CD4-positive, alpha-beta T cell treated with Interleukin-21 for 1 hour (primary cell): ENCODE measurements around the gene RUNX1.
A peak's percentile ranks its signal among the peaks of the same experiment; 100 is the strongest.

Experiments
- DNase-seq: peaks from one replicate; pipeline ENCODE4 v3.0.0-alpha.2; 2020

The RUNX1 gene

DNA sequence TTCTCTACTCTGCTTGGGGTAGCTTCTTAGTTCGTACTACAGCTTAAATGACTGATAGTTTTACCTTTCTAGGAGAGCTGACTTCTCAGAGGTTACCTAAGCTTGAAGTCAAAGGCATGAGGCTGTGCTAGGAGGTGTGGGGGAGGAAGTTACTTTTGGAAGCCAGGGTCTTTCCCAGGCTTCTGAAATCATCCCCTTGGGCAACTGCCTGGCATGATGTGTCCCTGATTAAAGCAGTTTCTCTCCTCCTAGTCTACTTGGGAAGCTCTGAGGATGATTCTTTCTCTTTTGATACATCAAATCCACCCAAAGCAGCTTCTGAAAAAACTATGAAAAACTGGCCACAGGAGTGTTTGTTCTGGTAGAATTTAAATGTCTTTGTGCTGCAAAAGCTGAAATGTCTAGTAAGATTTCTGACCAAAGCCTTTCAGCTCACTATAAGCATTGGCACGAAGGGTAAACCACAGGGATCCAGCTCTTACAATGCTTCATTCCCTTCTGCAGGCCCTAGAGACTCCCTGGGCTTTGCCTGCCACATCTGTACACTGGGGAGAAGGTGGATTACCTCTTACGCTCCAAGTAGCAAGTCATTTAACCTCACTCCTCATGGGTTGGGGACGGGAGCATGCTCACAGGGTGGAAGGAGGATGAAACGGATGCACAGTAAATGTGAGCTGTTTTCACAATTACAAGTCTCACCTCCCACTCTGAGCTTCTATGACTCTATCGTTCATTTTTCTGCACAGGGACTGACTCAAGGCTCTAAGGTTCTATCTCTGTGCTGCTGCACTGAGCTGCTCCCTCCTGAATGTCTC, 59.6 kb downstream of the RUNX1 start:
- DNase-seq, result no peak

DNA sequence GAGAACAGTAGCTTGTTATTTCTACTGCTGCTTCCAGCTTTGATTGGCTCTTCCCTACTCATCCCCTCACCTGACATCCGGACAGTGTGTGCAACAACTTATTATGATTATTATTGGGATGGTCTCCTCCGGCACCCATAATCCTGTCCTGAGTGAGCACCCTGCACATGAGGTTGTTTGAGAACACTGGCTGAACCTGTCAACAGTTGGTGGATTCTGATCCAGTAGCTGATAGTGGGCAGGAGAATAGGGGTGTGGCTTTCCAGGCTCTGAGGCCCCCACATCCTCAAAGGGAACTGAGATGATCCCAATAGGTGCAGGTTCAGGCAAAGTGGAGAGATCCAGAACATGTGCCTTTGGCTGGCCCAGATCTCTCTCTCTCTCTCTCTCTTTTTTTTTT, 60.5 kb downstream of the RUNX1 start:
- DNase-seq, result no peak

DNA sequence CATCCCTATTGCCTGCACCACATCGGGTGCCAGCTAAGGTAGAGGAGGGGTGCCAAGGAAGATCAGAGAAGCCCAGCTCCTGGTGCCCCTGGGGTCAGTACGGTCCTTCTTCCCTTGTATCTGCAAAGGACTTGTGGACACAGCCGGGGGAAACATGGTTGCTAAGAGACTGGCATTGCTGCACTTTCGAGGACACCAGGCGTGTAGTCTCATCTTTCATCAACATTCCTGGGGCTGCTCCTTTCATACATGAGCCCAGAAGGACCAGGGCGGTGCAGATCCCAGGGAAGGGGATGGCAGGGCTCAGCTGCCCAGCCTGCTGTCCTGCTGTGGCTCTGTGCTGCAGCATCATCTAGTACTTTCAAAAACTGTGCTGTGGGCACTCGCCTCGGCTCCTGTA, 61.0 kb downstream of the RUNX1 start:
- DNase-seq, result no peak

DNA sequence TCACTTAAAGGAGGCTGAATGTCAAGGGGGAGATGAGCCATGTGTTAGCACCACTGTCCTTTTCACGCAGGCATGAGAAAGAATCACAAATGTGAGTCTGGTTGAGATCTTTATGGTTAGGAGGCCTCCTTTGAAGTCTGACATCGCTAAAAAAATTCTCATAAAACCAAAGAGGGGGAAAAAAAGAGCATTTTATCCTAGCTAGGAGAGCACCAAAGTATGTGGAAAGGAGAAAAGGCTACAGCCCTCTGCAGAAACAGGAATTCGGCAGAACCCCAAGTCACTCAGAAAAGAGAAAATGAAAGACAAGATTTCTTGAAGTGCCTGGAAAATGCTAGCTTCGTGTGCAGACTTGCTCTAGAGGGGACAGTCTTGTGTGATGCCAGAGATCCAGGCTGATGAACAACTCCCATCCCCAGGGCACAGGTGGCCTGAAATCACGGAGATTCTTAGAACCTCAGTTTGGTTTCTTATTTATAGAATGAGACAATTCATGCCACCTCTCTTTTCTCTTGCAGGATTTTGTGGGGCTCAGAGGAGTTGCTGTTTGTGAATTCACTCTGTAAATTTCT, 61.5 kb downstream of the RUNX1 start:
- no peak for DNase-seq

DNA sequence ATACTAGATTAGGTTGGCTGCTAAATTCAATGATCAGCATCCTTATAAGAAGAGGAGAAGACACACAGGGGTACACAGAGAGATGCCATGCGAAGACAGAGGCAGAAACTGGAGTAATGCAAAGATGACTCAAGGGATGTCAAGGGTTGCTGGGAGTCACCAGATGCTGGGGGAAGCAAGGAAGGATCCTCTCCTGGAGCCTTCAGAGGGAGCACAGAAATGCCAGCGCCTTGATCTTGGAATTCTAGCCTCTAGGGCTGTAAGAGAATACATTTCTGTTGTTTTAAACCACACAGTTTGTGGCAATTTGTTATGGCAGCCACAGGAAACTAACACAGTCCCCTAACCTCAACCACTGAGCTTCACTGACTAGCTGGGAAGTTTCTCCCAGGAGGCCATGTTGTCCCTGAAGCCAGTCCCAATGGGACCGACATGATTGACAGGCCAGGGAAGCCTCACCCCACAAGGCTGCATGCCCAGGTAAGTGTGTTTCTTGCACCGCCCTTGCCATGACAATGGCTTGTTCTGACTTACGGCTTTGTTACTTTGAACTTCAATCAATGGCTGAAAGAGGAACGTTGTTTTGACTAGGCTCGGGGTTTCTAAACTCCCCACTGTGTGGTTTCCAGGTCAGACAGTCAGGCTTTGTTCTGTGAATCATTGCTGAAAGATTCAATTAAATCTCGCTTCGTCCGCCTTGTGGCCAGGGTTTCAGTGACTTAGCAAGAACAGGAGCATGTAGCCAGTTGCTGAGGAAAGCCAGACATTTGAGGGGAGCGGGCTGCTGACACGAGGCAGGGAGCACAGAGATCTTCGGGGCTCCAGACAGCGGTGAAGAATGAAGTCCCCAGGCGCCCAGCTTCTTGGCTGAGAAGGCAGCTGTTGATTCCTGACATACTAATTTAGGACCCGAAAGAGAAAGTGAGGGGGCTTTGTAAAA, 62.3 kb downstream of the RUNX1 start:
- DNase-seq, result peak; percentile 67

DNA sequence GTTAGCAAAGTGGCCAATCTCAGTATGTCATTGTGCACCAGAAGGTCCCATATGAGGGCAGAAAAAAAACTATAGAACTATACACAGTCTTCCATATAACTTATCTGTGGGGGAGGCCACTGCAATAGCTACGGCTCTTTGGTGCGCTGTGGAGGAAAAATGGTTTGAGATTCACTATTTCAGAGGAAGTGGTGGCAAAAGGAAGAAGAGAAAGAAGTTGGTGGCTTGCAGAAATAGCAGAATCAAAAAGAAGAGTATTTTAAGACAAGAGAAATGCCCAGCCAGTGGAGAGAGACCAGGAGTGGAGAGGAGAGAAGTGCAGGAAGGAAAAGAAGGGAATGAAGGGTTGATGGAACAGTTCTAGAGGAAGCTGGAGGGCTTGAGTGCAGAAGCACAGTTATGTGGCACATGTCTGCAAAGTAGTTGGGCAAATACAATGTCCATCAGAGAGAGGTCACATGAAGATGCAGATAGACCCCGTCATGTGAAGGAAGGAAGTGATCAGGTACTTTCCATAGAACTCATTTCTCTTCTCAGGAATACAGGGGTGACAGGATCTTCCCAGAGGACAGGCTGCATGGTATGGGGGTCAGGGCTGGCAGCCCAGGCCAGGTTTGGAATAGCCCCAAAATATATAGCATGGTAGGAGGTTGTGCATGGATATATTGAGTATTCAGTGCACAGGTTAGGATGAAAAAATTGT, 64.6 kb downstream of the RUNX1 start:
- DNase-seq, result no peak

DNA sequence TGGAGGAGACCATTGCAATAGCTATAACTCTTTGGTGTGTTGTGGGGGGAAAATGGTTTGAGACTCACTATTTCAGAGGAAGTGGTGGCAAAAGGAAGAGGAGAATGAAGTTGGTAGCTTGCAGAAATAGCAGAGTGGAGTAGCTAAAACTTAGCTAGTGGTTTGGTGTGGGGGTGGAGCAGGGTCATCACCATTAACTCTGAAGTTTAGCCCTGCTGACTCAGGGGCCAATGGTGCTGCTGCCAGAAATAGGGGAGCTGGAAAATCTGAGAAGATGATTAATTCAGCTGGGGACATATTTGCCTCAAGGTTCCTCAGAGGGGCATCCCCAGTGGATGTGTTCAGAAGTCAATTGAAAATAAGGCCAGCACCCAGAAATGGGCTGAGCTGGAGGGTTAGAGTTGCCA, 65.4 kb downstream of the RUNX1 start:
- DNase-seq, result peak; percentile 37

DNA sequence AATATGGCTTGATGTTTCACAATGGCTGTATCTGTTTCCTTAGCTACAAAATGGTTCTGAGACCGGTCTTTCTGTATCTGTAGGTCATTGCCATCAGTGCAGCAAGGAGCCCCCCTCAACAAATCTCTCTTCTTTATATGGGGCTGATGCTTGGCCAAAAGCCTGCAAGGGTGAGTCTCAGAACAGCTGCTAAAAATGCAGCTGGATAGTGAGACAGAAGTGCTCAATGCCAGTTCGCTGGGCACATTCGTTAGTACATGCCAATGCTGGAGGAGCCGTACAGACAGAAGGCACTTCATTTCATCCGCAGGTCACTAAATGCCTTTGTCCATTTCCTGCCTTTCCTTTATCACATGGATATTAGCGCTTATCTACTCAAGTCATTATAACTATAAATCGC, 67.3 kb downstream of the RUNX1 start:
- no peak for DNase-seq

DNA sequence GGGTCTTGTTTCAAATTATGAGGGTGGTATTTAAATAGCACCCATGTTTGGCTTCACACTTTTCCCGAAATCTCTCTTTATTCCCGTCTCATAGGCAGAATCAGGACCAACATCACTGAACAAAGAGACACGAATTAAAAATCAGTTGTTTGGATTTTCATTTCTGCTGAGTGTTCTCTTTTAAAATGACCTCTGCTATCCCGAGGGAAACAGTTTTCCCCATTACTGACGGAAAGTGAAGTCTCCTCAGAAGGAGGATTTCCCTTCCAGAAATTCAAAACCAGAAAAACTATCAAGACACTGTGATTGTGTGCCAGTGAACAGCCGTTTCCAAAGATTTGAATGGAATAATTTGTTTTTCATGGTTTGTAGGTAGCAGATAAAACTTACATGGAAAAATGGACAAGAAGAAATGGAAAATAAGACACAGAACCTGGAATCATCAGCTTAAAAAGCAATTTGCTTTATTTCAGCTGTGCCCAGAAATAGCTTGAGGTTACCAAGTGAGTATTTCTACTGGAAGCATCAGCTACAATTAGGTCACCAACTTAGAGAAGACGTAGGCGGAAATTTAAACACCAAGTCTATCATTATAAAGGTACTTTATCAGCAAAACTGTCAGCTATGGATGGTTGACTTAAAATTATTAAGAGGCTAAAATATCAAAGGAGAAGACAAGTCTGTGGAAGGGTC, 68.5 kb downstream of the RUNX1 start:
- no peak for DNase-seq

DNA sequence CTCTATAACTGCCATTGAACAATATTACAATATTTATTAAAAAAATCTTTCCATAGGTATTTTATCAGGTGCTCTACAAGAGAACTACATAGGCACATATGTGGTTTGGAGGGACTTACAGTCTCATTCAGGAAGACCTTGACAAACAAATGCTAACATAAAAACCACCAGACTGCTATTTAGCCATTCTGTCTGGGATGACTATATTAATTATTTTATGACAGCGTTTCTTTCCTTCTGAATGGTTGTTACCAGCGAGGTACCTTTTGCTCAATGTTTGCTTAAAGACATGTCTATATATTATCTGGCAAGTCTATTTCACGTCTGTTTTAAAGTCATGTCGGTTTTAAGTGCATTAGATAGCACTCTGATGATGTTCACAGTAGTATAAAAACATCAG, 69.7 kb downstream of the RUNX1 start:
- DNase-seq, result no peak

DNA sequence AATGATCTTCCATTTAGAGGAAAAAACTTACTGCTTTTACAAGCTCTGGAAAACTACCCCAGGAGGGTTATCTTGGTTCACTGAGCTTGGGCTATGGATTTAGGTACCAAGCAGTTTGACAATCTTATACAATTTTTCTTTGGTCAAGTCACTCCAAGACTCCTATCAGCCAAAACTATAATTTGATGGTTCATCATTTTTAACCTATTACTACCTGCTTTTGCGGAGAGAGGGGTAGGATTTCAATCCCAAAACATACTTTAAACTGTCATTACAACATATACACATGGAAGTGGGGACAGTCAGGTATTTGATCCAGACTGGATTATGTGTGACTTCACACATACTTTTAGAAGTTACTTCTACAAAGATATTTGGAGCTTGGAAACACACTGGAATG, 71.8 kb downstream of the RUNX1 start:
- no peak for DNase-seq

DNA sequence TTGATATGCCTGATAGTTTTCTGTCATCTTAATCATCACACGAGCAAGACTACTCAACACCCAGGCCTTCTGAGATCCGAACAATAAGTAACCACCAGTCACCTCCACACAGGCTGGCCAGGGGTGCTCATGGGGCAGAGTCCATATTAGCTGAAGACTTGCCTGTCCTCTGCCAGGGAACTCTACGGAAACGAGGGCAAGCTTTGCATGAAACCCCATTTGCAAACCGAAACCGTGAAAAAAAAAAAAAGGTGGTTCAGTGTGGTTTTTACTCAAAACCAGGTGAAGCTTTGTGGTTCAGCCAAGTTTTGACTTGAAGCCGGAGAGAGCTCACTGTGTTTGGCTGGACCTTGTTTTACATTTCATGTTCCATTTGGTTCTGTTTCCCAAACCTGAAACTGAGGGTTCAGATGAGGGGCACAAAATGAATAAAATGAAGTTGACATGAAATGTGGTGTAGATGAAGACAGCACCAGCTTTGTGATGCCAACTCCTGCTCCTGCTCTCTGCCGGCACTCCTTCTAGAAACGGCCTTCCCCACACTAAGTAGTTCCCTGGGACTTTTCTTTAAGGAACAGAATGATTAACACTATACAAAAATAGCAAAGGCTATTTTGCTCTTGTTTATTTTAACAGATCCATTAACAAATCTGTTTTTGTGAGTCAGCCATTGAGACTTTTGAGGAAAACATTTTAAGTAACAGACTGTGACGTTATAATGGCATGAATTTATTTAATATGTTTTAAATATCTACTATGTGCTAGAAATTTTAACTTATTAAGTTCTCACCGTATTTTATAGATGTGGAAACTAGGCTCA, 74.7 kb downstream of the RUNX1 start:
- DNase-seq, result peak; percentile 64

DNA sequence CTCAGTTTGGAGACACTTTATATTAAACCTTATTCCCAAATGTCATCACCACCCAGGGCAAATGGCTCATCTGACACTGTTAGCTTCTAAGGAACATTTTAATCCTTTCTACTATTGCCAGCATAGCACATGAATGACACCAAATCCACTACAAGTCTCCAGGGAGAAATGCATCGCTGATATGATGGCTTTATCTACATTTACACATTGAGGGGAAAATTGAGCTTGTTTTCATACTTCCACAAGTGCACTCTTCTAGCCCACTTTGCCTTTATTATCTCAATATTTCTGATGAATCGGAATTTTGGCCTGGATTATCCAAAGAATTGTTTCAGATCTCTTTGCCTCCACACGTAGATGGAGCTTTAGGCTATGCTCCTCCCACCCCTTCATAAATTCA, 75.4 kb downstream of the RUNX1 start:
- no peak for DNase-seq

DNA sequence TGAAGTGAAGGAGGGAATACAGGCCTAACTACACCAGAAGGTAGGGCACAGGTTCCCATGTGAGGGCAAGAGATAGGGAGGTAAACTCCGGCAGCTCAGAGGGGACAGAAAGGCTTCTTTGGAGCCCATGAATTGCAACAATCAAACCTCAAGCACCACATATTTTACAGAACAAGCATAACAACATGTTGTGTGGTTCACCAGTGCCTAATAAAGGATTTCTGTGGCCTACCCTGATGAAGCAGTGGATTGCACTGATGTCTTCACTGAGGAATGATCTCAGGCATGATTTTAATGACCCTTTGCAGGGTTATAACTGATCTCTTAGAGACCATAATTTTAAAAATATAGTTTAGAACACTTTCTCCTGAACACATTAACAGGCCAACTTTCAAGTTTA, 77.4 kb downstream of the RUNX1 start:
- no peak for DNase-seq

DNA sequence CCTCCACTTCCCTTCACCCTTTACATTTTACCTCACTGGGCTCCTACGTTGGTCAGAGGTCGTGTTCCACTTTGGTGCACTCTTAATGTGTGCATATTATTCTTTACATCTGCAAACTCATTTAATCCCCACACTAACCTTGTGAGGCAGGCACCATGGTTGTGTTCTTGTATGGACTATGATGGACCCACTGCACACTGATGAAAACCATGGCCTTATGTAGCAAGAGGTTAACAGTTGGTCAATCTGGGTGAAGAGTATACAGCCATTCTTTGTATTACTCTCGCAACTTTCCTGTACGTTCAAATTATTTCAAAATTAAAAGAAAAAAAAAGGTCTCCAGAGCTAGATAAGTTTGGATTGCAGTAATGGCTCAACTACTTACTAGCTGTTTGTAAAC, 78.5 kb downstream of the RUNX1 start:
- no peak for DNase-seq

DNA sequence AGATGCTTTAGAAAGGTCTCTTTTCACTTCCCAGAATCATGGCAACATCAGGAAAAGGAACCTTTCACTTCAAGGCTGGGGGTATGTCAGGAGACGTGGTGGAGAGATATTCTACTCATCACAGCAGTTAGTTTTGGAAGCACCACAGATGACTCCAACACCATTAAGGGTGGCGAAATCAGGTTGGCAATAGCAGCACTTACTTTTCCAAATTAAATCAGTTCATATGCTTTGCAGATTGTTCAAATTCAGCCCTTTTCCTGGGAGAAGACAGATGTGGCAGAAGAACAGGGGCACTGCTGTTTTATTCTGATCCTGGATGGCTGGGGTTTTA, 79.0 kb downstream of the RUNX1 start:
- DNase-seq, result no peak

DNA sequence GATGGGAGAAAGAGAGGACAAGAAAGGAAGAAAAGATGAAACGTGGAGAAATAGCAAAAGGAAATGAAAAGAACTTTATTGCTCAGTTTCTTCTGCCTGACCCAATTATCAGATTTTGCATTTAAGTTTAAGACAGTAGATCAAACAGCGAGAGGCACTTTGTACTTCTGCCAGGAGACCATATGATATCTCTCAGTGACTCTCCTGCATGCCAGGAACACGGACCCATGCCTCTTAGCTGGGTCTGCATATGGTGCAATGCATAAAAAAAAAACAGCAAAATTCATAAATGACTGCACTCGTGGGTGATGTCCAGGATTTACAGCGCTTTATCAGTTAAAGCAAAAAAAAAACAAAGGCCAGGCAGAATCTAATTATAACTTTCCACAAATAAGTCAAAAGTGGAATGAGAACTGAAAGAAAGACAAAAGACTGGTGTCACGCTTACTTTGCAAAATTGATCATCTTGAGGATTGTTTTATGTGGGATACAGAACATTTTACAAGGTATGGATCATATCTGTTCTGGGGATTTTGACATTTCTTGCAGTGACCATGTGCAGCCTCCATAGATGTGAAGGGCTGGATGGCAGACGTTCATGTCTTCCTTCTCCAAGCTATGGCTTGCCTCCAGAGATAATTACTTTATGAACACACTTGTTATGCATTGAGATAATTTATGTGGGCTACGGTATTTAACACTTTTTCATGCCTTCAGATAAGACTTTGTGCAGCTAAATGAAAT, 79.5 kb downstream of the RUNX1 start:
- no peak for DNase-seq

DNA sequence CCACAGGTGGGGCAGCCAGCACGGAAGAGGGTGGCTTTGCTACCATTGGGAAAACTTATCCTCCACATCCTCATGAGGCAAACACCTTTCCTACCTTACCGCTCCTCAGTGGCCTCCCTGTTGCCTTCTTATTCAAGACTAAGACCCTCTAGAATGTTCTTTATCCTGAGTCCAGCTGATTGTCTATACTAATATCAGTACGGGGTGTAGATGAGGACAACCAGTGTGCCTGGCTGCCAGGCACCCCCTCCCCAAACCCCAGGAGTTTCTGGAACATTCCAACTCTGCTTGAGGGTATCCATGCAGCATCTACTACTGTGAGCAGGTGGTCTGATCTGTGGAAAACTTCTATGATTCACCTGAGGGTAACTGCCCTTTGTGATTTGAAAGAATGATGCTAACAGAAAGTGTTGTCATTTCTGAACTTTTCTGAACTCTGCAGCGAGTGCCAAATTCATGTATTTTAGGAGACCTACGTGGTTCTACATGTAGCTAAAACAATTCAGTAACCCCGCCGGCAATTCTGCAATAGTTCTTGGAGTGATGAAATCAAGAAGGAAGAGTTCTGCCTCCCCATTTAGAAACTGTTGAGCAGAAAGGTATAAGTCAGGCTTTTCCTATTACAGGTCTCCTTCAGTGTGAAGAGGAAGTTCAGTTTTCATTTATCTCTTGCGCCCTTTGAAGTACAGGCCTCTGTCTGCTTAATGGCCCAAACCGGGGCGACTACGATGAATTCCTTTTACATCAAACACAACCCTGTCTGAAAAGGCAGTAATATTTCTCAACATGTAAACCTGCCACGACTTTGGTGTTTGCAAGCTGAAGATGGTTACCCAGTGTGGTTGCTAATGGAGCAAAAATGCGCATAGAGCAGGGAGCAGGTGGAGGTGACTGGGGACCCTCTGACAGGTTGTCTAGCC, 80.4 kb downstream of the RUNX1 start:
- DNase-seq, result no peak

DNA sequence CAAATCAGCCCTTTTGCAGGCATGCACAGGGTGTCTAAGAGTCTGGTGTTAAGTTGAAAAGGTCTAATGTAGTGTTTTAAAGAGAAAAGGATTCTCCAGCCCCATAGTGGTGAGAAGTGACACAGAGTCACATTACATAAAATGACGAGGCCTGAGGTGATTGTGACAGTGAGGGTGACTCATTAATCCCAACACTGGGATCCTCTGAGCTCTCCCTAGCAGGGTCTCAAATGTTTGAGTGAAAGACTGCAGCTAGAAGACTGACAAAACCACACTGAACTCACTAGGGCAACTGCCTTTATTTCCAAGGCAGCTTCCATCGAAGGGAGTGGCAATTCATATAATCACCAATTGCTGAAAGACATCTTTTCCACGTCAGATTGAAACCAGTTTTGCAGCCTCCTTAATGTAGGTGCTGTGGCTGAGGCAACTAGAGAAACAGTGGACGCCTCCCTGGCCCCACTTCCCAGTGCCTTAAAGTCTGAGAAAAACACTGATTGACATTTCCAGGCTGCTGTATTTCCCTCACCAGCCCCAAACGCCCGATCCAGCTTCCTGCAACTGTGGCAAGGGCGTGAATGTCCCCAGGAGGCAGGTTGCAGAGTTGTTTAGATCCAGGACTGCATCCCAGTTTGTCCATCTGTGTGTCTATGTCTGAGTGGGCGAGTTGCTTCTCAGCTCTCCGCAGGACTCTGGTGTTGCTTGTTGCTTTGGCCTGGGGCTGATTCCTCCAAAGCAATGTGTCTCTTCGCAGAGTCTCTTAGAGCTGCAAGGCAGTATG, 81.4 kb downstream of the RUNX1 start:
- no peak for DNase-seq
